Endothelial cell of umbilical vein (primary cell): Measurements from ENCODE around the gene MIR17HG. TPM values are rescaled to one million over a fixed set of nuclear protein-coding genes. Genes with fewer than 3 reads are reported as not detected.

Experiments
- BruUV-seq: library from RNA; stranded (reverse); fragments of 400-500 nt; replicated peaks from 2 replicates; lab custom pipeline; 2021; lab: Mats Ljungman, UMichigan
- CTCF ChIA-PET: fragments of 300-600, 350-600 bp; sonication (Branson Sonifier 250); formaldehyde crosslinking; loops from one replicate; lab custom pipeline; 2021; ENCODE audit warnings: antibody characterized with exemption, inconsistent platforms; lab: Charles Lee
- POLR2A ChIA-PET: fragments of 300-600, 350-600 bp; sonication (Branson Sonifier 250); formaldehyde crosslinking; loops from one replicate; lab custom pipeline; 2021; ENCODE audit warnings: antibody characterized with exemption, inconsistent platforms; lab: Charles Lee
- DNase-seq: peaks from one replicate; pipeline ENCODE4 v3.0.0-alpha.2; 2011; ENCODE audit warnings: low read depth, low spot score
- FAIRE-seq: peaks from 2 replicates; lab custom pipeline; 2011; peaks lifted over from hg19 to GRCh38; lab: Jason Lieb, UNC
- H2AFZ ChIP-seq: 2 replicates; pipeline ENCODE4 v1.6.0; 2012; ENCODE audit warnings: low read depth, low read length, control low read depth, inconsistent platforms
- H3K27ac ChIP-seq: 2 replicates; pipeline ENCODE4 v1.5.1; 2011; ENCODE audit warnings: low read depth, mild to moderate bottlenecking, control low read depth, low read length, moderate library complexity; ENCODE audit not compliant: insufficient read depth
- H3K27me3 ChIP-seq, 2 experiments: 2 replicates each; pipeline versions ENCODE4 v1.6.0 to v1.6.1; 2011; ENCODE audit warnings: low read length in 2 of 2, mixed read lengths in 1 of 2; ENCODE audit not compliant: control insufficient read depth in 2 of 2, insufficient read depth in 2 of 2
- H3K36me3 ChIP-seq, 2 experiments: 2 replicates in 1 of 2; 3 replicates in 1 of 2; pipeline ENCODE4 v1.5.1; 2011; ENCODE audit warnings: low read length in 2 of 2, mild to moderate bottlenecking in 1 of 2, moderate library complexity in 1 of 2; ENCODE audit not compliant: control insufficient read depth in 2 of 2, insufficient read depth in 2 of 2; ENCODE audit errors: extremely low read depth in 1 of 2
- H3K4me1 ChIP-seq: 3 replicates; pipeline ENCODE4 v1.5.1; 2011; ENCODE audit warnings: mild to moderate bottlenecking, low read length; ENCODE audit not compliant: control insufficient read depth, insufficient read depth; ENCODE audit errors: extremely low read depth
- H3K4me2 ChIP-seq: 2 replicates; pipeline ENCODE4 v1.6.1; 2011; ENCODE audit warnings: low read length, control low read depth, mixed read lengths; ENCODE audit not compliant: insufficient read depth
- H3K4me3 ChIP-seq, 3 experiments: fragments of 200-600 bp in 1 of 3; sonication (generic), shearing (Covaris generic) in 1 of 3; replicated peaks in 1 of 3; 2 replicates each; pipeline ENCODE4 v1.5.1; 2011 to 2016; ENCODE audit warnings: control low read depth in 3 of 3, low read length in 3 of 3, mild to moderate bottlenecking in 2 of 3, inconsistent platforms in 1 of 3, low read depth in 1 of 3, moderate library complexity in 1 of 3; ENCODE audit not compliant: insufficient read depth in 1 of 3
- H3K79me2 ChIP-seq: 2 replicates; pipeline ENCODE4 v1.6.0; 2012; ENCODE audit warnings: low read length, inconsistent platforms; ENCODE audit not compliant: control insufficient read depth, insufficient read depth
- H3K9ac ChIP-seq: replicated peaks from 2 replicates; pipeline ENCODE3; 2011; ENCODE audit warnings: low read length, control low read depth; ENCODE audit not compliant: insufficient read depth; ENCODE audit errors: extremely low read depth
- H3K9me1 ChIP-seq: replicated peaks from 3 replicates; pipeline ENCODE4 v1.6.0; 2011; ENCODE audit warnings: mild to moderate bottlenecking, low read length; ENCODE audit not compliant: control insufficient read depth, insufficient read depth; ENCODE audit errors: extremely low read depth
- H3K9me3 ChIP-seq: replicated peaks from 2 replicates; pipeline ENCODE4 v1.5.1; 2012; ENCODE audit warnings: low read length, inconsistent platforms; ENCODE audit not compliant: control insufficient read depth, insufficient read depth
- H4K20me1 ChIP-seq: replicated peaks from 2 replicates; pipeline ENCODE3; 2011; ENCODE audit warnings: mild to moderate bottlenecking, low read length; ENCODE audit not compliant: control insufficient read depth, insufficient read depth; ENCODE audit errors: extremely low read depth
- CTCF ChIP-seq, 2 donors: IDR thresholded peaks; 1 replicate in 1 of 2; 2 replicates in 1 of 2; pipeline ENCODE4 v1.5.1; 2011; ENCODE audit warnings: low read length in 2 of 2, mild to moderate bottlenecking in 2 of 2, moderate library complexity in 2 of 2, control low read depth in 1 of 2, inconsistent platforms in 1 of 2, low read depth in 1 of 2; ENCODE audit not compliant: insufficient read depth in 1 of 2; ENCODE audit errors: extremely low read depth in 1 of 2
- EZH2 ChIP-seq: IDR thresholded peaks from 2 replicates; pipeline ENCODE4 v1.6.1; 2012; ENCODE audit warnings: borderline replicate concordance, low read depth, mild to moderate bottlenecking, moderate library complexity, low read length, inconsistent platforms; ENCODE audit not compliant: severe bottlenecking
- FOS ChIP-seq: IDR thresholded peaks from 2 replicates; pipeline ENCODE4 v1.6.1; 2011; ENCODE audit warnings: mild to moderate bottlenecking, low read length, moderate library complexity, borderline replicate concordance; ENCODE audit not compliant: insufficient read depth
- GATA2 ChIP-seq: IDR thresholded peaks from 2 replicates; pipeline ENCODE4 v1.7.0; 2011; ENCODE audit warnings: low read depth, mild to moderate bottlenecking, moderate library complexity, mixed read lengths, low read length; ENCODE audit not compliant: insufficient read length, insufficient read depth
- JUN ChIP-seq: IDR thresholded peaks from 2 replicates; pipeline ENCODE4 v1.6.1; 2011; ENCODE audit warnings: borderline replicate concordance, low read depth; ENCODE audit not compliant: insufficient read length, insufficient read depth
- MAX ChIP-seq: IDR thresholded peaks from 2 replicates; pipeline ENCODE4 v1.6.1; 2011; ENCODE audit not compliant: insufficient read depth, insufficient read length
- MYC ChIP-seq: IDR thresholded peaks from one replicate; pipeline ENCODE4 v1.6.1; 2011; ENCODE audit warnings: mild to moderate bottlenecking, low read depth, low read length
- POLR2A ChIP-seq: IDR thresholded peaks from 2 replicates; pipeline ENCODE4 v1.6.1; 2012; ENCODE audit warnings: low read depth, mild to moderate bottlenecking, control low read depth, low read length
- POLR2AphosphoS5 ChIP-seq: IDR thresholded peaks from 2 replicates; pipeline ENCODE4 v1.6.1; 2012; ENCODE audit warnings: low read depth, mild to moderate bottlenecking, control low read depth, low read length, moderate library complexity; ENCODE audit not compliant: insufficient read depth
- dilution Hi-C: fragments of 300-500 bp; cut with MboI; formaldehyde crosslinking; loops from one replicate; pipeline ENCODE4 v1.15.0; 2019; ENCODE audit warnings: low sequenced_read_pairs; ENCODE audit not compliant: extremely low pct_ligation_motif_present
- intact Hi-C: fragments of 100-400 bp; cut with micrococcal nuclease; formaldehyde crosslinking; loops from one replicate; pipeline ENCODE4 v1.10.0; 2022
- polyA plus RNA-seq, 4 experiments: library from polyadenylated mRNA; depleted of rRNA in 3 of 4; stranded (reverse) in 3 of 4; unstranded in 1 of 4; fragments of >200 nt; gene quantifications; 2 replicates each; pipeline versions ENCODE4 v1.2.1 to v1.2.3, GENCODE V29; 2011 to 2012; ENCODE audit warnings: missing spikeins in 1 of 4
- total RNA-seq: library from RNA; stranded (reverse); gene quantifications from 2 replicates; pipeline ENCODE4 v1.2.3, GENCODE V29; 2021

The MIR17HG gene
- total and polyA plus RNA-seq, 2 donors (not counting 3 experiments of a cell fraction or from before 2014, with no cell fraction given): 1.8 to 9.5 TPM

- ChIA-PET CTCF (no interaction called here), POLR2A (no interaction called here)
- no TSS peak for BruUV-seq
- H3K4me1 ChIP-seq: no peaks in the 10 kb centered on the region
- TF ChIP-seq POLR2AphosphoS5: no peak
- TF ChIP-seq EZH2: no peak
- no peak for TF ChIP-seq CTCF (IDR thresholded peaks at IDR 0.05; ENCODE audit: extremely low read depth in 1 of 2, insufficient read depth in 1 of 2, low read depth in 1 of 2, low read length in 2 of 2)
- TF ChIP-seq MYC: no peak
- TF ChIP-seq POLR2A: no peak
- no peak for FAIRE-seq
- H3K9me3 ChIP-seq: no peaks in the 10 kb centered on the region
- no peak for DNase-seq
- H3K36me3 ChIP-seq: peaks cover 7 to 21% of the 10 kb centered on the region in 2 experiments
- H3K27me3 ChIP-seq: no peaks in the 10 kb centered on the region
- H3K9ac ChIP-seq: no peak overlapping the region
- H3K9me1 ChIP-seq: peaks cover 2% of the 10 kb centered on the region
- H3K79me2 ChIP-seq: no peaks in the 10 kb centered on the region
- intact Hi-C loops: no loop called here
- dilution Hi-C loops: no loop called here
- H4K20me1 ChIP-seq: peaks cover 8% of the 10 kb centered on the region
- H3K27ac ChIP-seq: no peak overlapping the region
- no peak overlapping the region for H2AFZ ChIP-seq
- no peak overlapping the region for H3K4me3 ChIP-seq
- no peak overlapping the region for H3K4me2 ChIP-seq
Observed at GRCh38 chr13:91360246-91360751, 12.8 kb downstream of the MIR17HG start.

- no peaks in the 10 kb centered on the region for H3K9me3 ChIP-seq
- DNase-seq (no peak), FAIRE-seq (no peak)
- H4K20me1 ChIP-seq: peaks cover 2% of the 10 kb centered on the region
- H3K4me3 ChIP-seq: no peak overlapping the region
- no peaks in the 10 kb centered on the region for H3K27me3 ChIP-seq
- no peak overlapping the region for H3K27ac ChIP-seq
- no peaks in the 10 kb centered on the region for H3K4me1 ChIP-seq
- peaks cover 2% of the 10 kb centered on the region for H3K9me1 ChIP-seq
- no peak overlapping the region for H3K4me2 ChIP-seq
- H3K9ac ChIP-seq: no peak overlapping the region
- intact Hi-C loops: no loop called here
- ChIA-PET POLR2A (no interaction called here), CTCF (no interaction called here)
- no peak overlapping the region for H2AFZ ChIP-seq
- no TSS peak for BruUV-seq
- dilution Hi-C loops: no loop called here
- H3K79me2 ChIP-seq: no peaks in the 10 kb centered on the region
- TF ChIP-seq POLR2A (no peak), GATA2 (no peak), MAX (no peak), FOS (no peak), EZH2 (no peak), POLR2AphosphoS5 (no peak), MYC (no peak), JUN (no peak), CTCF (IDR thresholded peaks at IDR 0.05; ENCODE audit: extremely low read depth in 1 of 2, insufficient read depth in 1 of 2, low read depth in 1 of 2, low read length in 2 of 2) (no peak)
- H3K36me3 ChIP-seq: peaks cover 4 to 12% of the 10 kb centered on the region in 2 experiments
Observed at GRCh38 chr13:91361755-91362271, 14.3 kb downstream of the MIR17HG start.
